B cell (primary cell): ENCODE measurements around the gene CNTNAP2.

Experiments used
- EZH2 ChIP-seq: IDR thresholded peaks from 2 replicates; pipeline ENCODE4 v1.6.1; 2012; ENCODE audit warnings: borderline replicate concordance, low read depth, mild to moderate bottlenecking, moderate library complexity, low read length; ENCODE audit not compliant: insufficient read depth, poor library complexity, severe bottlenecking
- TF ChIP-seq, protein P1 (sequence below): fragments of 200-600 bp; IDR thresholded peaks from one replicate; pipeline ENCODE4 v1.8.0; 2022; ENCODE audit warnings: antibody characterized with exemption, mild to moderate bottlenecking

DNA sequence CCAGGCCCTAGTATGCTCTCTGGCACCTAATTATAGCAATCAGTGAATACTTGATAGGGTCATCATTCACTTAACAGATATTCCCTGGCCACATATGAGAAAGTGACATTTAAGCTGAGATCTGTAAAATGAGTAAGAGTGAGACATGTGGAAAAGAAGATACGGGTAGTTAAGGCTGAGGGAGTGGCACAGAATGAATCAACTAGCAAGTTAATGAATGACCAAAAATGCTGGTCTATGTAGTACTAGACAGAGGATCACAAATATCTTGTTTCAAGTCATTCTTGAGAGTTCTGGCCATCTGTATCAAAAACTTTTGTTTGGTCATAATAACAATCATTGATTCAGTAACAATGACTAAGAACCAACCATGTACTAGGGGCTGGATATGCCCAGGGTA is 954.9 kb downstream of the CNTNAP2 start:
- TF ChIP-seq, protein P1, sequence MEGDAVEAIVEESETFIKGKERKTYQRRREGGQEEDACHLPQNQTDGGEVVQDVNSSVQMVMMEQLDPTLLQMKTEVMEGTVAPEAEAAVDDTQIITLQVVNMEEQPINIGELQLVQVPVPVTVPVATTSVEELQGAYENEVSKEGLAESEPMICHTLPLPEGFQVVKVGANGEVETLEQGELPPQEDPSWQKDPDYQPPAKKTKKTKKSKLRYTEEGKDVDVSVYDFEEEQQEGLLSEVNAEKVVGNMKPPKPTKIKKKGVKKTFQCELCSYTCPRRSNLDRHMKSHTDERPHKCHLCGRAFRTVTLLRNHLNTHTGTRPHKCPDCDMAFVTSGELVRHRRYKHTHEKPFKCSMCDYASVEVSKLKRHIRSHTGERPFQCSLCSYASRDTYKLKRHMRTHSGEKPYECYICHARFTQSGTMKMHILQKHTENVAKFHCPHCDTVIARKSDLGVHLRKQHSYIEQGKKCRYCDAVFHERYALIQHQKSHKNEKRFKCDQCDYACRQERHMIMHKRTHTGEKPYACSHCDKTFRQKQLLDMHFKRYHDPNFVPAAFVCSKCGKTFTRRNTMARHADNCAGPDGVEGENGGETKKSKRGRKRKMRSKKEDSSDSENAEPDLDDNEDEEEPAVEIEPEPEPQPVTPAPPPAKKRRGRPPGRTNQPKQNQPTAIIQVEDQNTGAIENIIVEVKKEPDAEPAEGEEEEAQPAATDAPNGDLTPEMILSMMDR = no peak
- TF ChIP-seq EZH2 = no peak
